T-helper 2 cell treated with Interferon-gamma antibody and Interleukin-4, amounts not matched to agents 5 μg/mL and 100 μg/mL, for 36 hours (primary cell): ENCODE data around the gene JAG2.

Experiments used
- DNase-seq: peaks from one replicate; pipeline ENCODE4 v3.0.0; 2021; ENCODE audit warnings: low spot score
- H3K27ac Mint-ChIP-seq: one replicate; pipeline ENCODE4 v1.8.0; 2021; ENCODE audit warnings: mild to moderate bottlenecking, mixed read lengths
- H3K27me3 Mint-ChIP-seq: one replicate; pipeline ENCODE4 v1.8.0; 2021; ENCODE audit warnings: low read depth, mixed read lengths
- H3K36me3 Mint-ChIP-seq: one replicate; pipeline ENCODE4 v1.8.0; 2021; ENCODE audit warnings: low read depth, mixed read lengths
- H3K4me1 Mint-ChIP-seq: one replicate; pipeline ENCODE4 v1.8.0; 2021; ENCODE audit warnings: low read depth, mixed read lengths
- H3K4me3 Mint-ChIP-seq: one replicate; pipeline ENCODE4 v1.8.0; 2022; ENCODE audit warnings: mild to moderate bottlenecking, moderate library complexity, mixed read lengths
- H3K9me3 Mint-ChIP-seq: one replicate; pipeline ENCODE4 v1.8.0; 2021; ENCODE audit warnings: mixed read lengths

The JAG2 gene

GRCh38 chr14:105131241-105131640, 37.3 kb downstream of the JAG2 start:
- peaks cover 9% of the 10 kb centered on the region for H3K27me3 Mint-ChIP-seq
- H3K4me3 Mint-ChIP-seq, result no peak overlapping the region
- H3K27ac Mint-ChIP-seq, result no peak overlapping the region
- peaks cover 7% of the 10 kb centered on the region for H3K9me3 Mint-ChIP-seq
- no peaks in the 10 kb centered on the region for H3K4me1 Mint-ChIP-seq
- DNase-seq, result no peak
- no peaks in the 10 kb centered on the region for H3K36me3 Mint-ChIP-seq

GRCh38 chr14:105128059-105128458, 40.5 kb downstream of the JAG2 start:
- no peak for DNase-seq
- Mint-ChIP-seq H3K27me3 (peaks cover 12% of the 10 kb centered on the region), H3K36me3 (no peaks in the 10 kb centered on the region), H3K4me3 (no peak overlapping the region), H3K9me3 (peaks cover 7% of the 10 kb centered on the region), H3K27ac (no peak overlapping the region), H3K4me1 (no peaks in the 10 kb centered on the region)

GRCh38 chr14:105126981-105127329, 41.6 kb downstream of the JAG2 start:
- no peak overlapping the region for H3K27ac Mint-ChIP-seq
- no peaks in the 10 kb centered on the region for H3K36me3 Mint-ChIP-seq
- H3K4me3 Mint-ChIP-seq, result no peak overlapping the region
- DNase-seq, result no peak
- peaks cover 13% of the 10 kb centered on the region for H3K9me3 Mint-ChIP-seq
- H3K4me1 Mint-ChIP-seq, result no peaks in the 10 kb centered on the region
- H3K27me3 Mint-ChIP-seq, result peaks cover 14% of the 10 kb centered on the region

- Mint-ChIP-seq H3K36me3 (no peaks in the 10 kb centered on the region), H3K4me3 (no peak overlapping the region), H3K27ac (no peak overlapping the region), H3K4me1 (no peaks in the 10 kb centered on the region), H3K27me3 (peaks cover 14% of the 10 kb centered on the region), H3K9me3 (peaks cover 17% of the 10 kb centered on the region)
- DNase-seq, result no peak
Observed at GRCh38 chr14:105126126-105126980, 42.2 kb downstream of the JAG2 start.

GRCh38 chr14:105124823-105125222, 43.8 kb downstream of the JAG2 start:
- peaks cover 14% of the 10 kb centered on the region for H3K27me3 Mint-ChIP-seq

GRCh38 chr14:105123981-105124765, 44.4 kb downstream of the JAG2 start:
- Mint-ChIP-seq H3K27me3 (peaks cover 14% of the 10 kb centered on the region), H3K9me3 (peaks cover 20% of the 10 kb centered on the region), H3K27ac (no peak overlapping the region), H3K4me1 (no peaks in the 10 kb centered on the region), H3K36me3 (no peaks in the 10 kb centered on the region), H3K4me3 (no peak overlapping the region)
- no peak for DNase-seq

More at GRCh38 chr14:105124823-105125222, 43.8 kb downstream of the JAG2 start:
- H3K27ac Mint-ChIP-seq, result no peak overlapping the region
- H3K4me1 Mint-ChIP-seq, result no peaks in the 10 kb centered on the region
- H3K36me3 Mint-ChIP-seq, result no peaks in the 10 kb centered on the region
- H3K4me3 Mint-ChIP-seq, result no peak overlapping the region
- peaks cover 23% of the 10 kb centered on the region for H3K9me3 Mint-ChIP-seq
- DNase-seq, result no peak

- Mint-ChIP-seq H3K27ac (no peak overlapping the region), H3K4me3 (no peak overlapping the region), H3K4me1 (no peaks in the 10 kb centered on the region), H3K9me3 (peaks cover 20% of the 10 kb centered on the region), H3K36me3 (no peaks in the 10 kb centered on the region), H3K27me3 (peaks cover 18% of the 10 kb centered on the region)
- no peak for DNase-seq
Observed at GRCh38 chr14:105123064-105123665, 45.4 kb downstream of the JAG2 start.

GRCh38 chr14:105120056-105120455, 48.5 kb downstream of the JAG2 start:
- Mint-ChIP-seq H3K9me3 (peaks cover 20% of the 10 kb centered on the region), H3K36me3 (no peaks in the 10 kb centered on the region), H3K4me1 (no peaks in the 10 kb centered on the region), H3K27ac (no peak overlapping the region), H3K27me3 (peaks cover 15% of the 10 kb centered on the region), H3K4me3 (no peak overlapping the region)
- DNase-seq, result no peak

- no peaks in the 10 kb centered on the region for H3K4me1 Mint-ChIP-seq
- H3K27me3 Mint-ChIP-seq, result peaks cover 14% of the 10 kb centered on the region
- no peak overlapping the region for H3K27ac Mint-ChIP-seq
- H3K36me3 Mint-ChIP-seq, result no peaks in the 10 kb centered on the region
- DNase-seq, result no peak
- H3K4me3 Mint-ChIP-seq, result no peak overlapping the region
- peaks cover 20% of the 10 kb centered on the region for H3K9me3 Mint-ChIP-seq
Observed at GRCh38 chr14:105119408-105120025, 49.1 kb downstream of the JAG2 start.

GRCh38 chr14:105118646-105119407, 49.7 kb downstream of the JAG2 start:
- peaks cover 20% of the 10 kb centered on the region for H3K9me3 Mint-ChIP-seq
- peaks cover 11% of the 10 kb centered on the region for H3K27me3 Mint-ChIP-seq
- H3K27ac Mint-ChIP-seq, result no peak overlapping the region
- H3K36me3 Mint-ChIP-seq, result no peaks in the 10 kb centered on the region
- H3K4me1 Mint-ChIP-seq, result no peaks in the 10 kb centered on the region
- DNase-seq, result no peak
- no peak overlapping the region for H3K4me3 Mint-ChIP-seq

GRCh38 chr14:105117710-105118385, 50.7 kb downstream of the JAG2 start:
- Mint-ChIP-seq H3K4me1 (no peaks in the 10 kb centered on the region), H3K27me3 (peaks cover 9% of the 10 kb centered on the region)
- no peak for DNase-seq

GRCh38 chr14:105117257-105117646, 51.3 kb downstream of the JAG2 start:
- Mint-ChIP-seq H3K9me3 (peaks cover 13% of the 10 kb centered on the region), H3K4me3 (no peak overlapping the region), H3K36me3 (no peaks in the 10 kb centered on the region), H3K27me3 (peaks cover 7% of the 10 kb centered on the region), H3K27ac (no peak overlapping the region), H3K4me1 (no peaks in the 10 kb centered on the region)
- no peak for DNase-seq

More at GRCh38 chr14:105117710-105118385, 50.7 kb downstream of the JAG2 start:
- no peaks in the 10 kb centered on the region for H3K36me3 Mint-ChIP-seq
- no peak overlapping the region for H3K27ac Mint-ChIP-seq
- peaks cover 19% of the 10 kb centered on the region for H3K9me3 Mint-ChIP-seq
- no peak overlapping the region for H3K4me3 Mint-ChIP-seq
